ENCODE measurements around the gene ALOX15B.
"Not testable (repeated sequence)": the region's sequence is repeated elsewhere in the genome, so short reads cannot be mapped to it uniquely, and the experiment has no call there.

The ALOX15B gene

DNA sequence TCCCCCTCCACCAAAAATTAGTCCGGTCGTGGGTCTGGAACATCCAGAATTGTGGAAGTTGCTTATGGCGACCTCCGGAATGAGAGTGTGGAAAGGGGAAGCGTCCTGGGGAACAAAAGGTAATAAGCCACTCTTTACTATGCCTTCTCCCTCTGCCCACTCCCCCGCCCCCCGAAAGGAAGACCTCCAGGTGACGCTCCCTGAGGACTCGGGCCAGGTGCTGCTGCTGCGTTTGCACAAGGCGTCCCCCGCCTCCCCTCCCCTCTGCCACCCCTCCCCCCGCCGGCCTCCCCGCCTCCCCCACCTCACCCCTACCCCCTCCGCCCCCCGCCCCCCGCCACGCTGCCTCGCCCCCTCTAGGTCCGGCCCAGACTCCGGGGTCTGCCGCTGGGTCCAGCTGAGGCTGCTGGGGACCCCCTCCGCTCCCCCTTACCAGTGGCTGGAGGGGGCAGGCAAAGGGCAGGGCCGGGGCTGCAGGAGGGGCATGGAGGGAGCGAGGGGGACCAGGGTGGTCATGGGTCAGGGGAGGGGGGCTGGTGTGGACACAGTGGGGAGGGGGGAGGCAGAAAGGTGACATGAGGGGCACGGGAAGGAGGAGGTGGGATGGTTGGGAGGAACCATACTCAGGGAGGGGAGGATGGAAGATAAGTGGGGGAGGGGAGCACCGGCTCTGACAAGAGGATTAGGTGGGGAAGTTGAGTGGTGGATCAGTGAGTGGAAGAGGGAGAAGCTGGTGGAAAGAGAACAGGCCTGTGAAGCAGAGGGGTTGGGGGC, 25.1 kb downstream of the ALOX15B start:
- DNase-seq = no peak

- DNase-seq = no peak
These were observed 25.7 kb downstream of the ALOX15B start for GRCh38 chr17:8064561-8065019.

- DNase-seq = no peak
These were observed 28.2 kb downstream of the ALOX15B start for GRCh38 chr17:8066841-8067775.

- DNase-seq = no peak
These were observed 28.9 kb downstream of the ALOX15B start for GRCh38 chr17:8067806-8068205.

GRCh38 chr17:8068736-8069586, 30.1 kb downstream of the ALOX15B start:
- DNase-seq = no peak

DNA sequence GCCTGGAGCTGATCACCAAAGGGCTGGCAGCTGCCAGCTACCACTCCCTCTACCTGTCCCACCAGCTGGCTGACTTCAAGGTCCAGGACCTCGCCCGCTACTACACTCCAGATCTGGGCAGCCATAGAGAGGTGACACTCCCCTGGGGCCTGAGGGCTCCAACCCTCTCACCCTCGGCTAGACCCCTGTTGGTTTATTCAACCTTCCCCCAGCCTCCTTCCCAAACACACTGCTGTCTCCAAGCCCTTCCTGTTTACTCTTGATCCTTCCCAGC, 30.7 kb downstream of the ALOX15B start:
- DNase-seq = no peak

DNA sequence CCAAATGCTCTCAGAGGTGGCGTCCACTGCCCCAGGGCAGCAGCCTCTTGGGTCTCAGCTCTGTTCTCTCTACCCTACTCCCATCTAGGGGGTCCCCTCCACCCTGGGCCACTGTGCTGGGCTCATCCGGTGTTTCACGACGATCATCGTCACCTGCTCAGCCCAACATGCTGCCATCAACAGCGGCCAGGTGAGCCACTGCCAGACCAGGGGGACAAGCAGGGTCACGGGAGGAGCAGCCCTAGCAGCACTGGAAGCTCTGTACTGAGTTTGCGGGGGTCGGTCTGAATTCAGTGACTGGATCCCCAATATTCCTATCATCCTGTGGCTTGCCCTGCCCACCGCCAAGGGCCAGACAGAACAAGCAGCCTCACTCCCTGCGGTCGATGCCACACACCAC, 32.6 kb downstream of the ALOX15B start:
- DNase-seq = no peak

DNA sequence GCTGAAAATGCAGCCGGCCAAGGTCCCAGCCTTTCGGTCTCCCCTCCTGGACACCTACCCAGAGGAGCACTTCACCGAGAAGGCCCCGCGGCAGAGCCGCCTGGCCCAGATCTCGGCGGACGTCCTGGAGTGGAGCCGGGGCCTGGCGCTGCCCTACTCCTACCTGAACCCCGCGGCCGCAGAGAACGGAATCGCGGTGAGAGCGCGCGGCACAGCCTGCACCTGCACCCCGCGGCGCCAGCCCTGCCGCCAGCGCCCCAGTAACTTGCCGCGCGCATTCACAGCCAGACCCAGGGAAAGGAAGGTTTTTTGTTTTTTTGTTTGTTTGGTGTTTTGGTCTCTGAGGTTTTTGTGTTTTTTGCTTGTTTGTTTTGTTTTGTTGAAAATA, 33.5 kb downstream of the ALOX15B start:
- no peak for DNase-seq

DNA sequence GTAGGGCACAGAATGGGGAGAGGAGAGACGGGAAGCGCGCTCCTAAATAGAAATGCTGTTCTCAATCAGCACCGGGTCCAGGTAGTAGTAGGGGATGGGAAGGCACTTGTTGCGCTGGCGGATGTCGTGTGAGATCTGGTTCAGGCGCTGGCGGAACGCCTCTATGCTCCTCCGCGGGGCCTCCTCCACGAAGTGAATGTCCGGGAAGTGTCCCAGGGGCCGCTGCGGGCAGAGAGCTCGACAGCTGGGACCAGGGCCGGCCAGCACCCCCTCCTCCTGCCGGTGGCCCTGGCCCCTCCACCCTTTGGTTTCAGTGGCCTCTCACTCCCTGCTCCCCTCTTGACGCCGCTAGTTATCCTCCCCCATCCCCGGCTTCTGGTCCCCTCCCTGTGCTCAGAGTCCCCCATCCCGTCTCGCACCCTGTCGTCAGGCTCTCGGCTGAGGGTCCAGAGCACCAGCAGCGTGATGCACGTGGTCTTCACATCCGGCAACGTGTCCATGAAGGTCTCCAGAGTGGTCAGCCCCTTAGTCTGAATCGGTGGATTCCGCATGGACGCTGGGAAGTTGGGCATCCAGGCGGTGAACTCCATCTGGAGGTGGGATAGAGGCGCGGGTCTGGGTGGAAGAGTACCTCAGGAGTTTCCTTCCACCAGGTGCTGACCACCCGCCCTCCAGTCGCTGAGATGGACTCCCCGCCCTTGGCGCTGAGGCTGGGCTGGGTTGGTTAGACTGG, 34.0 kb downstream of the ALOX15B start:
- no peak for DNase-seq

DNA sequence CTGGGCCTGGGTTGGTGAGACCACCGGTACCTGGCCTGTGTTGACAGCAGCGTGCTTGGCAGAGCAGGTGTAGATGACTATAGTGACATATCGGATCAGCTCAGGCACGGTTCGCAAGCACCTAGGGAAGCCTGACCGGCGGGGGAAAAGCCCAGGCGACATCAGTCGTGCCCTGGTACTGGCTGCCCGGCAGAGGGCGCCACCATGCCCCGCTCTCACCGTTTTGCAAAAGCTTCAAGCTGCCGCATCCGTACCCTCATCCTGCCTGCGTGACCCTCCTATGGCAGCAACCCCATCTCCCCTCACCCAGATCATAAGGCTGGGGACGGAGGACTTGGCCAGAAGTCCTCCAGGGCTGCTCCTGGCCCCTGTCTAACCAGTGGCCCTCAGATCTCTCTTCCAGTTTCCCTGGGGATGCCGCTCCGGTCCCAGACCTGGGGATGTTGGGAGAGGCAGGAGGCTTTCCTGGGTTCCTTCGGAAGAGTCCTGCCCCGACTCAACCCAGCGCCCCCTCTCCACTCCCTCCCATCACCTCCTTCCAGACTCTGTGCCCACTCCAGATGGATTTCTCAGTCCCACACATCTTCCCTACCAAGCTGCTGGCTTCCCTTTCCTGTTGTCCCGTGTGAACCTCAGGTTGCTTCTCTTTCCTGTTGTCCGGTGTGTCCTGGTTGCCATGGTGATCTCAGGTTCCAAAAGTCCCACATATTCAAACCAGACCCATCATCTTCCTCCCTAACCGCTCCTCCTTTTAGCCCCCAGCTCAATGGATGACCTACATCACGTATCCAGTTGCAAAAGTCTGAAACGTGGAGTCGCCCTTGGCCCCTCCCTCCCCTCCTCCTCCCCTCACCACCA, 35.0 kb downstream of the ALOX15B start:
- no peak for DNase-seq

DNA sequence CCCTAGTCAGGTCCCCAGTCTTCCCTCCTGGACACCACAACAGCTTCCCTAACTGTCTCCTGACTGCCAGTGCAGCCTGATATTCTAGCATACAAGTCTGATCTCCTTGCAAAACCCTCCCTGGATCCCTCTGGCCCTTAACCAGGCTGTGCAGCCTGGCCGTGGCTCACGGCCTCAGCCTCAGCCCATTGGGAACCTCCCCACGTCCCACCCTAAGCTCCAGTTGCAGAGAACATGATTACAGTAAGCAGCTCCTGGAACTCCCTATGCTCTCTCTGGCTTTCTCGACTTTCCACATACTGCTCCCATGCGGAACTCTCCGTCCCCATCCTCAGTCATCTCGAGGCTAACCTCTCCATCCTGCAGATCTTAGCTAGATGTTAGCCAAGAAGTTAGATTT, 35.7 kb downstream of the ALOX15B start:
- DNase-seq = no peak

- DNase-seq = no peak
These were observed 36.2 kb downstream of the ALOX15B start for GRCh38 chr17:8075081-8075480.

DNA sequence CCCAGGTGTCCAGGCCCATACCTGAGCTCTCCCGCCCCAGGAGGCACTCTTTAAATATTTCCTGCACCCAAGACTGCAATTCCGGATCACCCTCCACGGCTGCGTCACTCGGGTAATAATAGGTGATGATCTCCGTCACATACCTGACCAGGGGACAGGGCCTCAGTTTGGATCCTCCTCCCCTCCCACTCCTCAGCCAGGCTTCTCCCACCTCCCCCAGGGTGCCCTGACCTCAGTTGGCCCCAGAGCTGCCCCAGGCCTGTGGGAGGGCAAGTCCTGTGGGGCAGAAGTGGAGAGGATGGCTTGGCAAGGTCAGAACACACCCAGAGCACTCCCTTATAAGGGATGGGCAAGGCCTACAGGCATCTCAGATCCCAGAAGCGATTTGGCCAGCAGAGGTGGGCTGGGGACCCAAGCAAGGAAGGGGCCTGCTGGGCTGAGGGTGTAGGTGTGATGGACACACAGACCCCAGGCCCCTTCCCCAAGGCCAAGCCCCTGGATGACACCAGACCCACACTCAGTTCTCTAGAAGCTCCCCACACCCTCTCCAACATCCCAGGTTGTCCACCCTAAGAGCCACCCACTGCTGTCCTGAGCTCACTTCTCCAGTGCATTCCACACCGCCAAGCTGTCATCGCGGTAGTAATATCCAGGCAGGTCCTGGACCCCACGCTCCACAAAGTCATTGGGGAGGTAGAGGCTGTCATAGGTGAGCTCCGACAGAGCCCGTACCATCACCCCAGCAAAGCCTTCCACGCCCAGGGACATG, 36.9 kb downstream of the ALOX15B start:
- no peak for DNase-seq

- no peak for DNase-seq
These were observed 37.8 kb downstream of the ALOX15B start for GRCh38 chr17:8076502-8077266.

GRCh38 chr17:8077939-8078338, 39.1 kb downstream of the ALOX15B start:
- not testable (repeated sequence) for DNase-seq

DNA sequence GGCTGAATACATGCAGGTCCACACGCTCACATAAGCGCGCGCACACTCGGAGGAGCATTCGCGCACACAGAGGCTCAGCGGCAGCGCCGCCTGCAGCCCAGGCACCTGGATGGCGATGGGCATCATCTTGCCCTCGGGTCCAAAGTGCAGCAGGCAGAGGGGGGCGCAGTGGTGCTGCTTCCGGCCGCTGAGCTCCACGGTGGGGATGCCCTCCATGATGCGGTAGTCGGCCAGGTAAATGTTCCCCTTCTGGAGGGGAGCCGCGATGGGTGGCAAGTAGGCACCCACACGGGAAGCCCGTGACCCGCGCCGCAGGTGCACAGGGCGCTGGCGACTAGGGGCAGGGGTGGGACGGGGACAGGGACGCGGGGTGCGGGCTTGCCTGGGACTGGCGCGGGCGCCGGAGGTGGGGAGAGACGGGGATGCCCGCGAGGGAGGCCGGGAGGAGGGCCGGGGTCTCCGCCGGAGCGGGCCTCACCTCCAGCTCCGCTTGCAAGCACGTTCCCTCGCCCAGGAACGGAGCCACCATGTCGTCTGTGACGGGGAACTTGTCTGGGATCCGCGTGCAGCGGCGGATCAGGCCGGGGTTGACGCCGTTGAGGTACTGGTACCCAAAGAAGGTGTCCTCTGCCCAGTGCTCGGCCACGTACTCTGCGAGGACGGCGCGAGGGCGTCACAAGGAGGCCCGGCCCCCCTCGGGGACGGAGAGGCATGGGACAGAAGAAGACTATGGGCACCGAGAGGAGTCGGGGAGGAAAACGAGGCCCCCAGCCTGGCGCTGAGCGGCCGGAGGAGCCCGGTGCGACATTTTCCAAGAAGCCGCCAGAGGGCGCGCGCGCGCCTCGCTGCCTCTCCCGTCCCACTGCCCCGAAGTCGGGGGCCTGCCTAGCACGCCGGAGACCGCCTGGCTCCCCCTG, 40.7 kb downstream of the ALOX15B start:
- DNase-seq = no peak

DNA sequence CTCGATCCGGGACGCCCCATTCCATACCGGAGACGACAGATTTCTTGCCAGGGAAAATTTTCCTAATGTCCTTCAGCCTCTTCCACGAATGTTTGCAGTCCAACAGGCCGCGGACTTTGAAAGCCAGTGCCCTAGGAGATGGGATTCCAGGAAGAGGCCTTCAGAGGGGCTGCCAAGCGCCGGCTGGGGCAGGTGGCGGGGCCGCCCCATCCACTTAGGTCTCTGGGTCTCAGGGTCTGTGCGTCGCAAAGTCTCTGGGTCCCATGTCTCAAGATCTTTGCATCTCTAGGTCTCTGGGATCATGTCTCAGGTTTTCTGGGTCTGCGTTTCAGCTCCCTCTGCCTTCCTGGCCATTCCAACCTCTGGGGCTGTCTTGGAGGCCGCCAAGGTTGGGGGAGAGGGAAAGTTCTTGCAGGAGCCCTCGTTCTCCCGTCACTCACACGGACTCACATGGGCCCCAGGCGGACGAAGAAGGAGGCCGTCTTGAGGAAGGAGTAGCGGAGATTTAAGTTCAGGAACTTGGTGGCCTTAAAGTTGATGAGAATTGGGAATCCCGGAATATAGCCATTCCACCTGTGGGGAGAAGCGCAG, 41.4 kb downstream of the ALOX15B start:
- no peak for DNase-seq

DNA sequence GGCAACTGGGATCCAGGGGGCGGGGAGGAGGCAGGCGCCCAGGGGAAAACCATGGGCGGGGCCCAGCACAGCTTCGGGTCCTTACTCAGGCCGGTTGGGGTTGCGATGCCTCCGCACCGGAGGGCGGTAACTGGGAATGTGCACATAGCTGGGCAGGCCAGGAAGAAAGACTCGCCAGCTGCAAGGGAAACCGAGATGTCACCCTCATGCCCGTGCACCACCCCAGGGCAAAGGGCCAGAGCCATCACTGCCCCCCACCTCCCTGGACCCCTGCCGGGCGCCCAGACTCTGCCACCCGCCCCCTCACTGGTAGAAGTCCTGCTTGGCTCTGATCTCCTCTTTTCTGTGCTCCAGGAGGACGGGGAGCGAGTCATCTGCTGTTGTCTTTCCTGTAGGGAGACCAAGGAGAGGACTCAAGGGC, 42.0 kb downstream of the ALOX15B start:
- DNase-seq = no peak
